ENCODE data around the gene P2RY12. TPM values are rescaled to one million over a fixed set of nuclear protein-coding genes. Genes with fewer than 3 reads are reported as not detected.
"Not testable (repeated sequence)": the region's sequence is repeated elsewhere in the genome, so short reads cannot be mapped to it uniquely, and the experiment has no call there.

The P2RY12 gene
- total and polyA plus RNA-seq, 2 donors (not counting 1 experiment from before 2014, with no cell fraction given) = 0.42 to 0.79 TPM

GRCh38 chr3:151393146-151393830 is 8.7 kb upstream of the P2RY12 start:
- no CpG with 5 or more reads among the region's 3 CpGs for WGBS (ENCODE audit: insufficient coverage)

GRCh38 chr3:151392191-151392590 is 7.6 kb upstream of the P2RY12 start:
- H3K9ac ChIP-seq (ENCODE audit: low read length); H3K27me3 ChIP-seq (replicated peaks in 1 of 4; ENCODE audit: control extremely low read depth in 1 of 4, control insufficient read depth in 3 of 4, insufficient read depth in 4 of 4, low read length in 3 of 4); H3K27ac ChIP-seq (ENCODE audit: low read length in 2 of 2); H3K79me2 ChIP-seq (ENCODE audit: control insufficient read depth, insufficient read depth, low read length); H3K27ac Mint-ChIP-seq; H3K9me3 ChIP-seq (ENCODE audit: control extremely low read depth in 1 of 3, control insufficient read depth in 2 of 3, insufficient read depth in 1 of 3, low read length in 2 of 3); POLR2A ChIA-PET; intact Hi-C loops (cut with micrococcal nuclease); H3K27me3 Mint-ChIP-seq; H2AFZ ChIP-seq (ENCODE audit: insufficient read depth, low read depth, low read length, poor library complexity, severe bottlenecking); DNase-seq; H3K4me2 ChIP-seq (replicated peaks; ENCODE audit: low read depth, low read length, poor library complexity, severe bottlenecking); H3K9me3 Mint-ChIP-seq (ENCODE audit: insufficient read depth); H3K36me3 ChIP-seq (replicated peaks in 1 of 2; ENCODE audit: control extremely low read depth in 1 of 2, control insufficient read depth in 1 of 2, extremely low read depth in 1 of 2, insufficient read depth in 2 of 2, low read length in 1 of 2); H3K4me3 ChIP-seq (ENCODE audit: control extremely low read depth in 1 of 5, extremely low read depth in 1 of 5, insufficient read depth in 1 of 5, low read depth in 2 of 5, low read length in 4 of 5); ATAC-seq (ENCODE audit: low read depth); H3K4me3 Mint-ChIP-seq; H4K20me1 ChIP-seq (ENCODE audit: control insufficient read depth, insufficient read depth, low read length, poor library complexity, severe bottlenecking): not testable (repeated sequence)
- H3K4me1 ChIP-seq (ENCODE audit: control insufficient read depth in 2 of 2, insufficient read depth in 2 of 2, low read length in 2 of 2) = peaks cover 26 to 27% of the 10 kb centered on the region in 2 donors
- peaks cover 61% of the 10 kb centered on the region for H3K4me1 Mint-ChIP-seq
- CTCF ChIA-PET = interaction anchor here (1.0 kb wide), 1 partner anchor 76 kb away, joined by 3 read pairs; no protein-coding TSS in a partner anchor
- WGBS (ENCODE audit: insufficient coverage) = 82% methylated on average over 2 of the region's 3 CpGs

More at GRCh38 chr3:151393146-151393830, 8.7 kb upstream of the P2RY12 start:
- TF ChIP-seq EZH2 (IDR thresholded peaks at IDR 0.05; ENCODE audit: borderline replicate concordance, insufficient read depth, low read depth, low read length, poor library complexity, severe bottlenecking) (no peak), CTCF (IDR thresholded peaks at IDR 0.05) (no peak)
- intact Hi-C loops (cut with micrococcal nuclease) = no loop called here
- Histone ChIP-seq H3K4me2 (replicated peaks; ENCODE audit: low read depth, low read length, poor library complexity, severe bottlenecking) (no peak overlapping the region), H3K36me3 (replicated peaks in 1 of 2; ENCODE audit: control extremely low read depth in 1 of 2, control insufficient read depth in 1 of 2, extremely low read depth in 1 of 2, insufficient read depth in 2 of 2, low read length in 1 of 2) (no peaks in the 10 kb centered on the region), H2AFZ (ENCODE audit: insufficient read depth, low read depth, low read length, poor library complexity, severe bottlenecking) (no peak overlapping the region), H3K27ac (ENCODE audit: low read length in 2 of 2) (no peak overlapping the region), H3K9ac (ENCODE audit: low read length) (no peak overlapping the region), H3K4me1 (ENCODE audit: control insufficient read depth in 2 of 2, insufficient read depth in 2 of 2, low read length in 2 of 2) (peaks cover 16 to 17% of the 10 kb centered on the region in 2 donors), H3K4me3 (ENCODE audit: control extremely low read depth in 1 of 5, extremely low read depth in 1 of 5, insufficient read depth in 1 of 5, low read depth in 2 of 5, low read length in 4 of 5) (no peak overlapping the region), H3K27me3 (replicated peaks in 1 of 4; ENCODE audit: control extremely low read depth in 1 of 4, control insufficient read depth in 3 of 4, insufficient read depth in 4 of 4, low read length in 3 of 4) (no peaks in the 10 kb centered on the region), H3K79me2 (ENCODE audit: control insufficient read depth, insufficient read depth, low read length) (no peaks in the 10 kb centered on the region), H3K9me3 (ENCODE audit: control extremely low read depth in 1 of 3, control insufficient read depth in 2 of 3, insufficient read depth in 1 of 3, low read length in 2 of 3) (peaks cover 0 to 2% (median 0%) of the 10 kb centered on the region in 3 donors), H4K20me1 (ENCODE audit: control insufficient read depth, insufficient read depth, low read length, poor library complexity, severe bottlenecking) (no peaks in the 10 kb centered on the region)
- H3K9me3 Mint-ChIP-seq (ENCODE audit: insufficient read depth) = no peaks in the 10 kb centered on the region
- H3K4me3 Mint-ChIP-seq = peak overlapping the region; percentile 44
- DNase-seq (no peak), ATAC-seq (ENCODE audit: low read depth) (no peak)
- ChIA-PET POLR2A (no interaction called here), CTCF (interaction anchor here (0.6 kb wide), 1 partner anchor 227 kb away, joined by 3 read pairs; no protein-coding TSS in a partner anchor)
- no peaks in the 10 kb centered on the region for H3K27me3 Mint-ChIP-seq
- peak overlapping the region; percentile 70 for H3K27ac Mint-ChIP-seq
- peaks cover 57% of the 10 kb centered on the region for H3K4me1 Mint-ChIP-seq
